Endothelial cell of umbilical vein (primary cell): Measurements from ENCODE around the gene SCAF8. TPM values are rescaled to one million over a fixed set of nuclear protein-coding genes. Genes with fewer than 3 reads are reported as not detected.
"Not testable (repeated sequence)": the region's sequence is repeated elsewhere in the genome, so short reads cannot be mapped to it uniquely, and the experiment has no call there.

Source experiments
- BruUV-seq: library from RNA; stranded (reverse); fragments of 400-500 nt; replicated peaks from 2 replicates; lab custom pipeline; 2021; lab: Mats Ljungman, UMichigan
- CTCF ChIA-PET: fragments of 300-600, 350-600 bp; sonication (Branson Sonifier 250); formaldehyde crosslinking; loops from one replicate; lab custom pipeline; 2021; ENCODE audit warnings: antibody characterized with exemption, inconsistent platforms; lab: Charles Lee
- POLR2A ChIA-PET: fragments of 300-600, 350-600 bp; sonication (Branson Sonifier 250); formaldehyde crosslinking; loops from one replicate; lab custom pipeline; 2021; ENCODE audit warnings: antibody characterized with exemption, inconsistent platforms; lab: Charles Lee
- DNase-seq: peaks from one replicate; pipeline ENCODE4 v3.0.0-alpha.2; 2011; ENCODE audit warnings: low read depth, low spot score
- FAIRE-seq: peaks from 2 replicates; lab custom pipeline; 2011; peaks lifted over from hg19 to GRCh38; lab: Jason Lieb, UNC
- H2AFZ ChIP-seq: 2 replicates; pipeline ENCODE4 v1.6.0; 2012; ENCODE audit warnings: low read depth, low read length, control low read depth, inconsistent platforms
- H3K27ac ChIP-seq: 2 replicates; pipeline ENCODE4 v1.5.1; 2011; ENCODE audit warnings: low read depth, mild to moderate bottlenecking, control low read depth, low read length, moderate library complexity; ENCODE audit not compliant: insufficient read depth
- H3K27me3 ChIP-seq, 2 experiments: 2 replicates each; pipeline versions ENCODE4 v1.6.0 to v1.6.1; 2011; ENCODE audit warnings: low read length in 2 of 2, mixed read lengths in 1 of 2; ENCODE audit not compliant: control insufficient read depth in 2 of 2, insufficient read depth in 2 of 2
- H3K36me3 ChIP-seq, 2 experiments: 2 replicates in 1 of 2; 3 replicates in 1 of 2; pipeline ENCODE4 v1.5.1; 2011; ENCODE audit warnings: low read length in 2 of 2, mild to moderate bottlenecking in 1 of 2, moderate library complexity in 1 of 2; ENCODE audit not compliant: control insufficient read depth in 2 of 2, insufficient read depth in 2 of 2; ENCODE audit errors: extremely low read depth in 1 of 2
- H3K4me1 ChIP-seq: 3 replicates; pipeline ENCODE4 v1.5.1; 2011; ENCODE audit warnings: mild to moderate bottlenecking, low read length; ENCODE audit not compliant: control insufficient read depth, insufficient read depth; ENCODE audit errors: extremely low read depth
- H3K4me2 ChIP-seq: 2 replicates; pipeline ENCODE4 v1.6.1; 2011; ENCODE audit warnings: low read length, control low read depth, mixed read lengths; ENCODE audit not compliant: insufficient read depth
- H3K4me3 ChIP-seq, 3 experiments: fragments of 200-600 bp in 1 of 3; sonication (generic), shearing (Covaris generic) in 1 of 3; replicated peaks in 1 of 3; 2 replicates each; pipeline ENCODE4 v1.5.1; 2011 to 2016; ENCODE audit warnings: control low read depth in 3 of 3, low read length in 3 of 3, mild to moderate bottlenecking in 2 of 3, inconsistent platforms in 1 of 3, low read depth in 1 of 3, moderate library complexity in 1 of 3; ENCODE audit not compliant: insufficient read depth in 1 of 3
- H3K79me2 ChIP-seq: 2 replicates; pipeline ENCODE4 v1.6.0; 2012; ENCODE audit warnings: low read length, inconsistent platforms; ENCODE audit not compliant: control insufficient read depth, insufficient read depth
- H3K9ac ChIP-seq: replicated peaks from 2 replicates; pipeline ENCODE3; 2011; ENCODE audit warnings: low read length, control low read depth; ENCODE audit not compliant: insufficient read depth; ENCODE audit errors: extremely low read depth
- H3K9me1 ChIP-seq: replicated peaks from 3 replicates; pipeline ENCODE4 v1.6.0; 2011; ENCODE audit warnings: mild to moderate bottlenecking, low read length; ENCODE audit not compliant: control insufficient read depth, insufficient read depth; ENCODE audit errors: extremely low read depth
- H3K9me3 ChIP-seq: replicated peaks from 2 replicates; pipeline ENCODE4 v1.5.1; 2012; ENCODE audit warnings: low read length, inconsistent platforms; ENCODE audit not compliant: control insufficient read depth, insufficient read depth
- H4K20me1 ChIP-seq: replicated peaks from 2 replicates; pipeline ENCODE3; 2011; ENCODE audit warnings: mild to moderate bottlenecking, low read length; ENCODE audit not compliant: control insufficient read depth, insufficient read depth; ENCODE audit errors: extremely low read depth
- CTCF ChIP-seq, 2 donors: IDR thresholded peaks; 1 replicate in 1 of 2; 2 replicates in 1 of 2; pipeline ENCODE4 v1.5.1; 2011; ENCODE audit warnings: low read length in 2 of 2, mild to moderate bottlenecking in 2 of 2, moderate library complexity in 2 of 2, control low read depth in 1 of 2, inconsistent platforms in 1 of 2, low read depth in 1 of 2; ENCODE audit not compliant: insufficient read depth in 1 of 2; ENCODE audit errors: extremely low read depth in 1 of 2
- EZH2 ChIP-seq: IDR thresholded peaks from 2 replicates; pipeline ENCODE4 v1.6.1; 2012; ENCODE audit warnings: borderline replicate concordance, low read depth, mild to moderate bottlenecking, moderate library complexity, low read length, inconsistent platforms; ENCODE audit not compliant: severe bottlenecking
- FOS ChIP-seq: IDR thresholded peaks from 2 replicates; pipeline ENCODE4 v1.6.1; 2011; ENCODE audit warnings: mild to moderate bottlenecking, low read length, moderate library complexity, borderline replicate concordance; ENCODE audit not compliant: insufficient read depth
- GATA2 ChIP-seq: IDR thresholded peaks from 2 replicates; pipeline ENCODE4 v1.7.0; 2011; ENCODE audit warnings: low read depth, mild to moderate bottlenecking, moderate library complexity, mixed read lengths, low read length; ENCODE audit not compliant: insufficient read length, insufficient read depth
- JUN ChIP-seq: IDR thresholded peaks from 2 replicates; pipeline ENCODE4 v1.6.1; 2011; ENCODE audit warnings: borderline replicate concordance, low read depth; ENCODE audit not compliant: insufficient read length, insufficient read depth
- MYC ChIP-seq: IDR thresholded peaks from one replicate; pipeline ENCODE4 v1.6.1; 2011; ENCODE audit warnings: mild to moderate bottlenecking, low read depth, low read length
- POLR2A ChIP-seq: IDR thresholded peaks from 2 replicates; pipeline ENCODE4 v1.6.1; 2012; ENCODE audit warnings: low read depth, mild to moderate bottlenecking, control low read depth, low read length
- POLR2AphosphoS5 ChIP-seq: IDR thresholded peaks from 2 replicates; pipeline ENCODE4 v1.6.1; 2012; ENCODE audit warnings: low read depth, mild to moderate bottlenecking, control low read depth, low read length, moderate library complexity; ENCODE audit not compliant: insufficient read depth
- dilution Hi-C: fragments of 300-500 bp; cut with MboI; formaldehyde crosslinking; loops from one replicate; pipeline ENCODE4 v1.15.0; 2019; ENCODE audit warnings: low sequenced_read_pairs; ENCODE audit not compliant: extremely low pct_ligation_motif_present
- intact Hi-C: fragments of 100-400 bp; cut with micrococcal nuclease; formaldehyde crosslinking; loops from one replicate; pipeline ENCODE4 v1.10.0; 2022
- polyA plus RNA-seq, 4 experiments: library from polyadenylated mRNA; depleted of rRNA in 3 of 4; stranded (reverse) in 3 of 4; unstranded in 1 of 4; fragments of >200 nt; gene quantifications; 2 replicates each; pipeline versions ENCODE4 v1.2.1 to v1.2.3, GENCODE V29; 2011 to 2012; ENCODE audit warnings: missing spikeins in 1 of 4
- total RNA-seq: library from RNA; stranded (reverse); gene quantifications from 2 replicates; pipeline ENCODE4 v1.2.3, GENCODE V29; 2021
- TF ChIP-seq, protein P1 (sequence below): IDR thresholded peaks from 2 replicates; pipeline ENCODE4 v1.6.1; 2011; ENCODE audit not compliant: insufficient read depth, insufficient read length

The SCAF8 gene
- total and polyA plus RNA-seq, 2 donors (not counting 3 experiments of a cell fraction or from before 2014, with no cell fraction given), result 11.7 to 37.8 TPM

GRCh38 chr6:154779157-154779556, 45.9 kb downstream of the SCAF8 start:
- H3K9ac ChIP-seq, H3K27me3 ChIP-seq, H3K4me1 ChIP-seq, H3K4me3 ChIP-seq, H3K27ac ChIP-seq, intact Hi-C loops, BruUV-seq, H3K9me3 ChIP-seq, dilution Hi-C loops, FAIRE-seq, DNase-seq, H3K4me2 ChIP-seq, H4K20me1 ChIP-seq, POLR2A ChIA-PET, H2AFZ ChIP-seq, H3K9me1 ChIP-seq, H3K36me3 ChIP-seq: not testable (repeated sequence)
- CTCF ChIA-PET, result interaction anchor here (1.1 kb wide), 1 partner anchor 103 kb away, joined by 5 read pairs; no protein-coding TSS in a partner anchor
- H3K79me2 ChIP-seq, result peaks cover 55% of the 10 kb centered on the region

DNA sequence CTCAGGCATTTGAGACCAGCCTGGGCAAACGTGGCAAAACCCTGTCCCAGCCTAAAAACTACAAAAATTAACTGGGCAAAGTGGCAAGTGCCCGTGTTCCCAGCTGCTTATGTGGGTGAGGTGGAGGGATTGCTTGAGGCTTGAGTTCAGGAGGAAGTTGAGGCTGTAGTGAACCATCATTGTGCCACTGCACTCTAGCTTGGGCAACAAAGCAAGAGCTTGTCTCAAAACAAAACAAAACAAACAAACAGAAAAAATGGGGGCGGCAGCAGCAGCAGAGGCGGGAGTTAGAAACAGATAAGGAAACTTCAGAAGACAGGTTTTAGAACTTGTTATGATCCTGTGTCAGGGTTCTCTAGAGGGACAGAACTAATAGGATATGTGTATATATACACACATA, 49.0 kb downstream of the SCAF8 start:
- H3K9me1 ChIP-seq, result no peaks in the 10 kb centered on the region
- H3K4me2 ChIP-seq, result no peak overlapping the region
- ChIA-PET CTCF (interaction anchor here (0.5 kb wide), 1 partner anchor 49 kb away, joined by 3 read pairs; no protein-coding TSS in a partner anchor), POLR2A (no interaction called here)
- H4K20me1 ChIP-seq, result peaks cover 4% of the 10 kb centered on the region
- H3K27ac ChIP-seq, result no peak overlapping the region
- H3K79me2 ChIP-seq, result peaks cover 59% of the 10 kb centered on the region
- no peaks in the 10 kb centered on the region for H3K36me3 ChIP-seq
- no peak overlapping the region for H3K9ac ChIP-seq
- no peak overlapping the region for H2AFZ ChIP-seq
- FAIRE-seq (no peak), DNase-seq (no peak)
- BruUV-seq, result no TSS peak
- no peaks in the 10 kb centered on the region for H3K27me3 ChIP-seq
- H3K4me1 ChIP-seq, result no peaks in the 10 kb centered on the region
- TF ChIP-seq EZH2 (no peak), POLR2AphosphoS5 (no peak), FOS (no peak), CTCF (IDR thresholded peaks at IDR 0.05; ENCODE audit: extremely low read depth in 1 of 2, insufficient read depth in 1 of 2, low read depth in 1 of 2, low read length in 2 of 2) (no peak), JUN (no peak), POLR2A (no peak), MYC (no peak), GATA2 (no peak)
- TF ChIP-seq, protein P1, sequence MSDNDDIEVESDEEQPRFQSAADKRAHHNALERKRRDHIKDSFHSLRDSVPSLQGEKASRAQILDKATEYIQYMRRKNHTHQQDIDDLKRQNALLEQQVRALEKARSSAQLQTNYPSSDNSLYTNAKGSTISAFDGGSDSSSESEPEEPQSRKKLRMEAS, result no peak
- H3K4me3 ChIP-seq, result no peak overlapping the region
- intact Hi-C loops (no loop called here), dilution Hi-C loops (no loop called here)
- H3K9me3 ChIP-seq, result no peaks in the 10 kb centered on the region
